Kidney (tissue), 14 donors: Measurements from ENCODE around the gene PRKCQ. TPM values are rescaled to one million over a fixed set of nuclear protein-coding genes. Genes with fewer than 3 reads are reported as not detected.

Source experiments
- DNase-seq, 5 donors: peaks; one replicate each; pipeline ENCODE4 v3.0.0-alpha.2; 2013 to 2020
- FAIRE-seq: peaks from 2 replicates; lab custom pipeline; 2012; peaks lifted over from hg19 to GRCh38; lab: Jason Lieb, UNC
- H3K27ac ChIP-seq, 2 donors: one replicate each; pipeline ENCODE4 v1.7.0; 2013; ENCODE audit warnings: low read depth in 2 of 2, low read length in 2 of 2, inconsistent platforms in 1 of 2
- H3K27me3 ChIP-seq: one replicate; pipeline ENCODE4 v1.7.1; 2013; ENCODE audit warnings: low read length, inconsistent platforms; ENCODE audit not compliant: control insufficient read depth, insufficient read depth
- H3K36me3 ChIP-seq, 3 donors: one replicate each; pipeline versions ENCODE4 v1.7.0 to v1.7.1; 2013; ENCODE audit warnings: low read length in 3 of 3, control low read depth in 1 of 3, inconsistent platforms in 1 of 3; ENCODE audit not compliant: insufficient read depth in 3 of 3, control insufficient read depth in 2 of 3
- H3K4me1 ChIP-seq, 3 donors: one replicate each; pipeline versions ENCODE4 v1.7.0 to v1.7.1; 2013; ENCODE audit warnings: low read length in 3 of 3, inconsistent platforms in 1 of 3, low read depth in 1 of 3; ENCODE audit not compliant: control insufficient read depth in 2 of 3, insufficient read depth in 2 of 3
- H3K4me3 ChIP-seq, 3 donors: one replicate each; pipeline versions ENCODE4 v1.7.0 to v1.8.1; 2013; ENCODE audit warnings: low read length in 3 of 3, control low read depth in 1 of 3, inconsistent platforms in 1 of 3
- H3K9ac ChIP-seq, 3 donors: one replicate each; pipeline versions ENCODE4 v1.7.0 to v1.7.1; 2013; ENCODE audit warnings: low read length in 3 of 3, control low read depth in 1 of 3, inconsistent platforms in 1 of 3
- H3K9me3 ChIP-seq, 3 donors: one replicate each; pipeline versions ENCODE4 v1.7.0 to v1.7.1; 2013; ENCODE audit warnings: low read length in 3 of 3, control low read depth in 1 of 3, inconsistent platforms in 1 of 3; ENCODE audit not compliant: control insufficient read depth in 2 of 3, insufficient read depth in 1 of 3
- CTCF ChIP-seq: IDR thresholded peaks from 3 replicates; pipeline ENCODE4 v1.5.1; 2012; ENCODE audit warnings: mild to moderate bottlenecking, moderate library complexity, borderline replicate concordance; ENCODE audit not compliant: insufficient read depth; ENCODE audit errors: extremely low read depth
- intact Hi-C: fragments of 100-400 bp; cut with DNase I; formaldehyde crosslinking; loops from one replicate; pipeline ENCODE4 v1.11.1; 2022
- polyA plus RNA-seq: library from polyadenylated mRNA; stranded (reverse); fragments of 350-450 nt; fragmentation: Illumina TruSeq; extraction: RNeasy Lipid Tissue Mini Kit (QIAGEN cat#74804); gene quantifications from one replicate; pipeline ENCODE4 v1.2.3, GENCODE V29; 2014; ENCODE audit warnings: low read depth, low replicate concordance; ENCODE audit not compliant: insufficient read depth
- total RNA-seq: library from RNA; stranded (reverse); fragmentation: NEBNext Ultra II Directional; extraction: Animal tissue kit (Norgen Biotek cat#: 25700); gene quantifications from one replicate; pipeline ENCODE4 v1.2.1, GENCODE V29; 2021
- donor health status: control.
- donor health status: control.
- donor health status: control.
- donor health status: control.
- donor health status: control.
- donor health status: DM: yes; HTN: yes; CAD: no.
- donor health status: Normal renal cell carcinoma (clear cell type).

Gene PRKCQ
- total and polyA plus RNA-seq, 2 donors from 2014 or later = 6.1 to 17.5 TPM

- no peak overlapping the region for H3K27ac ChIP-seq
- intact Hi-C loops = no loop called here
- DNase-seq (no peak), FAIRE-seq (no peak)
- no peaks in the 10 kb centered on the region for H3K27me3 ChIP-seq
- no peak overlapping the region for H3K4me3 ChIP-seq
- no peaks in the 10 kb centered on the region for H3K9me3 ChIP-seq
- no peaks in the 10 kb centered on the region for H3K36me3 ChIP-seq
- TF ChIP-seq CTCF = no peak
- no peak overlapping the region for H3K9ac ChIP-seq
- no peaks in the 10 kb centered on the region for H3K4me1 ChIP-seq
These were observed 30.6 kb upstream of the PRKCQ start for GRCh38 chr10:6610647-6611046.

GRCh38 chr10:6609625-6610024 is 29.5 kb upstream of the PRKCQ start:
- TF ChIP-seq CTCF = no peak
- no peak overlapping the region for H3K4me3 ChIP-seq
- H3K9ac ChIP-seq = no peak overlapping the region
- no peaks in the 10 kb centered on the region for H3K9me3 ChIP-seq
- DNase-seq (no peak), FAIRE-seq (no peak)
- no peaks in the 10 kb centered on the region for H3K27me3 ChIP-seq
- intact Hi-C loops = no loop called here
- no peak overlapping the region for H3K27ac ChIP-seq
- no peaks in the 10 kb centered on the region for H3K36me3 ChIP-seq
- no peaks in the 10 kb centered on the region for H3K4me1 ChIP-seq

GRCh38 chr10:6607778-6608177 is 27.7 kb upstream of the PRKCQ start:
- no peak overlapping the region for H3K4me3 ChIP-seq
- no peaks in the 10 kb centered on the region for H3K4me1 ChIP-seq
- no peak overlapping the region for H3K27ac ChIP-seq
- H3K36me3 ChIP-seq = no peaks in the 10 kb centered on the region
- DNase-seq = no peak
- no peak for TF ChIP-seq CTCF
- intact Hi-C loops = no loop called here
- no peaks in the 10 kb centered on the region for H3K27me3 ChIP-seq
- no peak overlapping the region for H3K9ac ChIP-seq
- FAIRE-seq = no peak
- H3K9me3 ChIP-seq = no peaks in the 10 kb centered on the region

GRCh38 chr10:6607182-6607581 is 27.1 kb upstream of the PRKCQ start:
- no peak for TF ChIP-seq CTCF
- Histone ChIP-seq H3K27me3 (no peaks in the 10 kb centered on the region), H3K36me3 (no peaks in the 10 kb centered on the region), H3K4me3 (no peak overlapping the region), H3K9me3 (no peaks in the 10 kb centered on the region), H3K9ac (no peak overlapping the region), H3K4me1 (no peaks in the 10 kb centered on the region), H3K27ac (no peak overlapping the region)
- DNase-seq = no peak
- intact Hi-C loops = no loop called here
- no peak for FAIRE-seq
